ENCODE data around the gene SLC1A7.

- TF ChIP-seq, protein P1, sequence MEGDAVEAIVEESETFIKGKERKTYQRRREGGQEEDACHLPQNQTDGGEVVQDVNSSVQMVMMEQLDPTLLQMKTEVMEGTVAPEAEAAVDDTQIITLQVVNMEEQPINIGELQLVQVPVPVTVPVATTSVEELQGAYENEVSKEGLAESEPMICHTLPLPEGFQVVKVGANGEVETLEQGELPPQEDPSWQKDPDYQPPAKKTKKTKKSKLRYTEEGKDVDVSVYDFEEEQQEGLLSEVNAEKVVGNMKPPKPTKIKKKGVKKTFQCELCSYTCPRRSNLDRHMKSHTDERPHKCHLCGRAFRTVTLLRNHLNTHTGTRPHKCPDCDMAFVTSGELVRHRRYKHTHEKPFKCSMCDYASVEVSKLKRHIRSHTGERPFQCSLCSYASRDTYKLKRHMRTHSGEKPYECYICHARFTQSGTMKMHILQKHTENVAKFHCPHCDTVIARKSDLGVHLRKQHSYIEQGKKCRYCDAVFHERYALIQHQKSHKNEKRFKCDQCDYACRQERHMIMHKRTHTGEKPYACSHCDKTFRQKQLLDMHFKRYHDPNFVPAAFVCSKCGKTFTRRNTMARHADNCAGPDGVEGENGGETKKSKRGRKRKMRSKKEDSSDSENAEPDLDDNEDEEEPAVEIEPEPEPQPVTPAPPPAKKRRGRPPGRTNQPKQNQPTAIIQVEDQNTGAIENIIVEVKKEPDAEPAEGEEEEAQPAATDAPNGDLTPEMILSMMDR (optimal IDR thresholded peaks at IDR 0.05 in 1 of 3, IDR thresholded peaks at IDR 0.05 in 1 of 3, conservative IDR thresholded peaks at IDR 0.05 in 1 of 3; ENCODE audit: extremely low read depth in 1 of 3, insufficient read depth in 2 of 3, low read length in 3 of 3), result no peak
- TF ChIP-seq EZH2 (IDR thresholded peaks at IDR 0.05; ENCODE audit: low read length), result no peak
Observed at GRCh38 chr1:53187401-53187800, 45.0 kb upstream of the SLC1A7 start.

Measured in keratinocyte (primary cell).